Esophagus (tissue), 2 donors: ENCODE measurements around the gene CEP162. TPM values are rescaled to one million over a fixed set of nuclear protein-coding genes. Genes with fewer than 3 reads are reported as not detected.
"Not testable (repeated sequence)": the region's sequence is repeated elsewhere in the genome, so short reads cannot be mapped to it uniquely, and the experiment has no call there.

Experiments used
- H3K27ac ChIP-seq, 2 donors: one replicate each; pipeline ENCODE4 v1.5.1; 2013; ENCODE audit warnings: low read depth in 2 of 2, mild to moderate bottlenecking in 2 of 2, inconsistent platforms in 1 of 2, low read length in 1 of 2, moderate library complexity in 1 of 2
- H3K27me3 ChIP-seq, 2 donors: one replicate each; pipeline ENCODE4 v1.6.1; 2013; ENCODE audit warnings: low read length in 2 of 2, control low read depth in 1 of 2, mild to moderate bottlenecking in 1 of 2; ENCODE audit not compliant: insufficient read depth in 2 of 2, control insufficient read depth in 1 of 2
- H3K36me3 ChIP-seq, 2 donors: one replicate each; pipeline ENCODE4 v1.6.1; 2013; ENCODE audit warnings: low read length in 1 of 2; ENCODE audit not compliant: control insufficient read depth in 2 of 2, insufficient read depth in 2 of 2
- H3K4me1 ChIP-seq, 2 donors: one replicate each; pipeline ENCODE4 v1.6.1; 2013; ENCODE audit warnings: low read length in 1 of 2; ENCODE audit not compliant: control insufficient read depth in 2 of 2, insufficient read depth in 2 of 2
- H3K4me3 ChIP-seq, 2 donors: one replicate each; pipeline ENCODE4 v1.5.1; 2013; ENCODE audit warnings: low read length in 2 of 2, mild to moderate bottlenecking in 2 of 2, low read depth in 1 of 2, moderate library complexity in 1 of 2
- H3K9me3 ChIP-seq, 2 donors: one replicate each; pipeline ENCODE4 v1.6.1; 2013; ENCODE audit warnings: mild to moderate bottlenecking in 2 of 2, low read depth in 1 of 2, low read length in 1 of 2, moderate library complexity in 1 of 2; ENCODE audit not compliant: control insufficient read depth in 2 of 2, insufficient read depth in 1 of 2
- WGBS, 2 donors: extraction: QIAGEN DNeasy Blood & Tissue Kit; methylation state at CpG; one replicate each; pipeline ENCODE4 v1.1.7; 2013; 5-methylcytosine and 5-hydroxymethylcytosine counted together
- polyA plus RNA-seq, 2 donors: library from polyadenylated mRNA; stranded (reverse); fragments of 200-250 nt; gene quantifications; one replicate each; pipeline ENCODE4 v1.2.3, GENCODE V29; 2013
- donor health status: healthy with polysubstance abuse.
- donor health status: Bipolar disorder and iron deficiency.

The CEP162 gene
- polyA plus RNA-seq, 2 donors: 2.2 to 5.0 TPM

- not testable (repeated sequence) for H3K4me1 ChIP-seq, H3K4me3 ChIP-seq, H3K27ac ChIP-seq, H3K27me3 ChIP-seq, H3K36me3 ChIP-seq, H3K9me3 ChIP-seq
- 95 to 97% methylated on average over 6 of the region's 6 CpGs for WGBS, 2 donors
These were observed 27.5 kb downstream of the CEP162 start for GRCh38 chr6:84199987-84200386.

DNA sequence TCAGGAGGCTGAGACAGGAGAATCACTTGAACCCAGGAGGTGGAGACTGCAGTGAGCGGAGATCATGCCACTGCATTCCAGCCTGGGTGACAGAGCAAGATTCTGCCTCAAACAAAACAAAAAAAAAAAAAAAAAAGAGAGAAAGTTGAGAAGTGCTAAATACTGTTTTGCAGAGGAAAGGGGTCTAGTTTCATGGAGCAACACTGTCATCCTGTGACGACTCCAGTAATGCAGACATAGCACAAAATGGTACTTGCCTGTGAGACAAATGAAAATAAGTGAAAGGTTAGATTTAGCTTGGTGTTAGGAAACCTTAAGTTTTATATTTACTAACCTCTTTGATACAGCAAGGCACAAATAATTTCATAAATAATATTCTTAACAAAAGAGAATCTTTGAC is 29.7 kb downstream of the CEP162 start:
- WGBS, 2 donors: 88 to 94% methylated on average over 2 of the region's 2 CpGs
- no peak overlapping the region for H3K4me3 ChIP-seq
- H3K9me3 ChIP-seq: no peaks in the 10 kb centered on the region
- H3K4me1 ChIP-seq: peaks cover 0 to 2% of the 10 kb centered on the region in 2 donors
- H3K36me3 ChIP-seq: peaks cover 0 to 2% of the 10 kb centered on the region in 2 donors
- no peaks in the 10 kb centered on the region for H3K27me3 ChIP-seq
- H3K27ac ChIP-seq: no peak overlapping the region

DNA sequence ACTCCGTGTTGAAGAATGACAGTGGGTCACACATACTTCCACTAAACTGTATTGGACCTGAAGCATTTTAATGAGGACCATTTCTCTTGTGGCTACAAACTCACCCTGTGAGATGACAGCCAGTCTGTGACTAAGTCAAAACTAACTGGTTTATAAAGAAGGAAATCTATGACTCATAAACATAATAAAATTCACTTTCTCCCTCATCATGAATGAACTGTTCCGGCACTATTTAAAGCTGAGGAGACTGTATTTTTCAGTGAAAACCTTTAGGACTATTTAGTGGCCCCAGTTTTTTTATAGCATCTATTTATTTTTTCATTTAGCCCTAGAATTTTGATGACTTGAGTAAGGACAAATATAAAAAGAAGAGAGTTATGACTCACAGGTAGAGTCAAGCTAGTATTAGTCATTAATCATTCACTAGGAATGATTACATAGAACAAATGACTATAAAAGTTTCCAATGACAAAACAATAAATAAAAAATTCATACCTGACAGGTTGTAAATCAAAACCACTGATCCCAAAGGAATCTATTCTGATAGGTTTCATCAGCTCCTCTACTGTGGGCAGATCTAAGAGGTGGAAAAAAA is 34.2 kb downstream of the CEP162 start:
- H3K9me3 ChIP-seq: no peaks in the 10 kb centered on the region
- H3K4me1 ChIP-seq: peaks cover 0 to 2% of the 10 kb centered on the region in 2 donors
- no peak overlapping the region for H3K4me3 ChIP-seq
- no peaks in the 10 kb centered on the region for H3K27me3 ChIP-seq
- 70 to 72% methylated on average over 2 of the region's 2 CpGs for WGBS, 2 donors
- no peak overlapping the region for H3K27ac ChIP-seq
- H3K36me3 ChIP-seq: peaks cover 2 to 4% of the 10 kb centered on the region in 2 donors

- WGBS, 2 donors: 93 to 95% methylated on average over 2 of the region's 2 CpGs
- H3K4me1 ChIP-seq: peaks cover 0 to 2% of the 10 kb centered on the region in 2 donors
- no peak overlapping the region for H3K4me3 ChIP-seq
- no peaks in the 10 kb centered on the region for H3K27me3 ChIP-seq
- peaks cover 2 to 4% of the 10 kb centered on the region in 2 donors for H3K36me3 ChIP-seq
- no peaks in the 10 kb centered on the region for H3K9me3 ChIP-seq
- H3K27ac ChIP-seq: no peak overlapping the region
These were observed 35.6 kb downstream of the CEP162 start for GRCh38 chr6:84191802-84192201.

DNA sequence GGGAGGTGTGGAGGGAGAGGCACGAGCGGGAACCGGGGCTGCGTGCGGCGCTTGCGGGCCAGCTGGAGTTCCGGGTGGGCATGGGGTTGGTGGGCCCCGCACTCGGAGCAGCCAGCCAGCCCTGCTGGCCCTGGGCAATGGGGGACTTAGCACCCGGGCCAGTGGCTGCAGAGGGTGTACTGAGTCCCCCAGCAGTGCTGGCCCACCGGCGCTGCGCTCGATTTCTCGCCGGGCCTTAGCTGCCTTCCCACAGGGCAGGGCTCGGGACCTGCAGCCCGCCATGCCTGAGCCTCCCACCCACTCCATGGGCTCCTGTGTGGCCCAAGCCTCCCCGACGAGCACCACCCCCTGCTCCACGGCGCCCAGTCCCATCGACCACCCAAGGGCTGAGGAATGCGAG is 38.1 kb downstream of the CEP162 start:
- not testable (repeated sequence) for H3K27ac ChIP-seq, H3K4me1 ChIP-seq, H3K36me3 ChIP-seq, H3K27me3 ChIP-seq, H3K9me3 ChIP-seq, H3K4me3 ChIP-seq
- 98 to 100% methylated on average over 2 to 25 of the region's 25 CpGs for WGBS, 2 donors

DNA sequence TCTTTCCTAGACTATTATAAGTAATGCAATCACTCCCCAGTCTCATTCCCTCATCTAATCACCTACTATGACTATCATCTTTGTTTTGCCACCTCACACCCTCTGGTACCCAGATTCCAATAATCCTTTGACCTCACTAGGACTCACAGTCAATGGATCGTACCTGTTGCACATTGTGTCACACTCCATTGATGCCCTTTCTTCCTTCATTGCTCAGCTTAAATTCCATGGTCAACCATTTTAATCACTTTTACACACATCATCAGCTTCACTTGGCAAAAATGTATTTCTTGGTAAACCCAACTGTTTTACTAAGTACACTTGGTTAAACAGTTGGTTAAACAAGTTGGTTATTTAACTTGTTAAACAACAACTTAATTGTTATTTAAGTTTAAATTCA is 44.0 kb downstream of the CEP162 start:
- Histone ChIP-seq H3K4me1 (no peaks in the 10 kb centered on the region), H3K9me3 (no peaks in the 10 kb centered on the region), H3K27ac (no peak overlapping the region), H3K4me3 (no peak overlapping the region), H3K36me3 (no peaks in the 10 kb centered on the region), H3K27me3 (no peaks in the 10 kb centered on the region)
- 92% methylated on average over 1 of the region's 1 CpG for WGBS, 2 donors

DNA sequence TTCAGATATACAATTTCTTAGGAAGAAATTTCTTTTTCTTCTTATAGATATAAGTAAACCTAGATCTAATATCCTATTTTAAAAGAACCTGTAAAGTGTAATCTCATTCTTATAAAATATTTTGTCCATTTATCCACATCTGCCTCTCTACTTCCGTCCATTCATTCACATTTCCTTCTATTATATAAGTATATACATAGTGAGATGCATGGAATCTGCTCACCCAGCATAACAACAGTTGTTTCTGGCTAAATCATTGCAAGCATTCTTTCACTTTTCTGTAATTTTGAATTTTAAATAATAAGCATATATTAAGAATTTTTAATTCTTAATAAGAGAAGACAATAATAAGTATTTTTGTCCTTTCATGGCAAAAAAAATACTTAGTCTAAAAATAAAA is 45.4 kb downstream of the CEP162 start:
- Histone ChIP-seq H3K36me3 (no peaks in the 10 kb centered on the region), H3K27me3 (no peaks in the 10 kb centered on the region), H3K4me3 (no peak overlapping the region), H3K4me1 (no peaks in the 10 kb centered on the region), H3K9me3 (no peaks in the 10 kb centered on the region), H3K27ac (no peak overlapping the region)
- 80 to 92% methylated on average over 1 of the region's 1 CpG for WGBS, 2 donors

DNA sequence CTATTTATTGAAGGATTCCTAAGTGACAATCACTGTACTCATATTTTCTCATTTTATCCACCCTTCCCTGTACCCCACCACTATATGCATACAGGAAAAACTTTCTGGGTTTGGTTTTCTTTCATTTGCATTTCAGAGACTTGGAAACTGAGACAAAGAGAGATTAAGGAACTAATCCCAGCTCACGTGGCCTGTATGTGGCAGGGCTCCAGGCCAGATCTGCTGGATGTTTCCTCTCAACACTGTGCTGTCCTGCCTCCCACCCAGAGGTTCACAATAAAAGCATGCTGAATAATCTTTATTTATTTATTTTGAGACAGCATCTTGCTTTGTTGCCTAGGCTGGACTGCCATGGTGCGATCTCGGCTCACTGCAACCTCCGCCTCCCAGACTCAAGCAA is 50.2 kb downstream of the CEP162 start:
- Histone ChIP-seq H3K27ac (no peak overlapping the region), H3K9me3 (no peaks in the 10 kb centered on the region), H3K27me3 (no peaks in the 10 kb centered on the region), H3K4me3 (no peak overlapping the region), H3K4me1 (no peaks in the 10 kb centered on the region), H3K36me3 (no peaks in the 10 kb centered on the region)
- 79 to 84% methylated on average over 4 of the region's 4 CpGs for WGBS, 2 donors

- Histone ChIP-seq H3K9me3 (no peaks in the 10 kb centered on the region), H3K4me1 (no peaks in the 10 kb centered on the region), H3K27ac (no peak overlapping the region), H3K36me3 (peaks cover 2 to 4% of the 10 kb centered on the region in 2 donors), H3K4me3 (no peak overlapping the region), H3K27me3 (no peaks in the 10 kb centered on the region)
- 96 to 97% methylated on average over 1 of the region's 1 CpG for WGBS, 2 donors
These were observed 54.9 kb downstream of the CEP162 start for GRCh38 chr6:84172574-84172973.

DNA sequence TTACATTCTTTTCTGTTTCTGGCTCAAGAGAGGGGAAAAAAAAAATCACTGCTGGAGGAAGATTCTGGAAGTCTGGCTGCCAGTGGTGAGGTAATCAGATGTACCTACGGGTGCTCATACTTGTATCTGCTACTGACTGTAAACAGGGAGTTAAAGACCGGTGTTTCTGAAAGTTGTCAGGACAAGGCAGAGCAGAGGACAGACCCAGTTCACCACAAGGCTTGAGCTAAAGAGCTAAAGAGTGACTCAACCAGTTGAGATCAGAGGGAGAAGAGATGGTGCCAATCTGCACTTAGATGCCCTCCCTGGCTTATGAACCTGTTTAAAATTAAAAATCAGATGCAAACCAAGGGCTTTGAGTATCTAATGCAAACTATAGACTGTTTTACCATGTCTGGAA is 55.4 kb downstream of the CEP162 start:
- H3K9me3 ChIP-seq: no peaks in the 10 kb centered on the region
- H3K4me3 ChIP-seq: no peak overlapping the region
- H3K36me3 ChIP-seq: peaks cover 2 to 4% of the 10 kb centered on the region in 2 donors
- no peaks in the 10 kb centered on the region for H3K27me3 ChIP-seq
- no peaks in the 10 kb centered on the region for H3K4me1 ChIP-seq
- 86 to 93% methylated on average over 2 of the region's 2 CpGs for WGBS, 2 donors
- H3K27ac ChIP-seq: no peak overlapping the region
